Measurements from ENCODE around the gene ETV5. TPM values are rescaled to one million over a fixed set of nuclear protein-coding genes. Genes with fewer than 3 reads are reported as not detected.
"Not testable (repeated sequence)": the region's sequence is repeated elsewhere in the genome, so short reads cannot be mapped to it uniquely, and the experiment has no call there.

The ETV5 gene
- total and polyA plus RNA-seq, 10 of the 15 experiments (the other 5 are each of a cell fraction or from before 2014, with no cell fraction given) = 5.0 to 18.4 (median 7.4) TPM

DNA sequence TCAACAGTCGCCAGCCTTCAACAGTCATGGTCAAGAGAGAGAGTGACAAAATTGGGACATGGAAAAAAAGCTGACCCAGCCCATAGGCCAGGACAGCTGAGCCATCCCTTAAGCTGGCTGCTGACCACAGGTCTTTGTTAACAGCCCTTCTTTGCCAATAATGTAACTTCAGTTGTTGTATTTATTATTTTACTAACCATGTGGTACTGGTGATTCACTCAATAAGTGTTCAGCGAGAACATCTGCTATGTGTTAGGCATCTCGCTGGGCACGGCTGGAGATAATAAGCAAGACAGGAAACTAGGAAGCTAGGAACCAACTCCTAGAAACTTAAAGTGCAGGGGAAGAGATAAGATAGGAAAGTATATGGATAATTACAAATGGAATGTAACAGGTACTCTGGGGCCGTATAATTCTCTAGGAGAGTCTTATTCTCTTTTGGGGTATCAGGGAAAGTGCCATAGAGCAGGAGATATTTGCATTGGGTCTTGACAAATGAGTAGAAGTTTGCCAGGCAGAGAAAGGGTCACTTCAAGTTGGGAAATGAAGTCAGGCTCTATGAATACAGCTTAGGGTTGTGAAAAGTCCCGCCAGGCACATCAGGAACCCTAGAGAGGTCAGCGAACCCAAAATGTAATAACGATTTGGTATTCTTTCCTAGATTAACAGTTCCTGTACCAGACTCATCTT is 87.1 kb downstream of the ETV5 start:
- Histone ChIP-seq H3K36me3 (ENCODE audit: control insufficient read depth in 2 of 2, insufficient read depth in 2 of 2, low read length in 1 of 2) (no peaks in the 10 kb centered on the region), H3K4me2 (ENCODE audit: control insufficient read depth, insufficient read depth) (no peak overlapping the region), H3K4me3 (no peak overlapping the region), H3K27me3 (replicated peaks in 1 of 2; ENCODE audit: control insufficient read depth in 2 of 2, insufficient read depth in 2 of 2, low read length in 1 of 2) (peaks cover 0 to 2% of the 10 kb centered on the region in 2 experiments; a peak in 1 of 4 replicates), H3K79me2 (ENCODE audit: control insufficient read depth, insufficient read depth, low read length) (no peaks in the 10 kb centered on the region), H3K9ac (ENCODE audit: control insufficient read depth, insufficient read depth, low read length) (no peak overlapping the region), H2AFZ (ENCODE audit: control insufficient read depth, low read depth, low read length) (no peak overlapping the region), H3K4me1 (ENCODE audit: control insufficient read depth, insufficient read depth, low read length) (no peaks in the 10 kb centered on the region), H4K20me1 (ENCODE audit: control insufficient read depth, insufficient read depth) (no peaks in the 10 kb centered on the region), H3K9me3 (replicated peaks; ENCODE audit: control insufficient read depth, insufficient read depth, low read length) (no peaks in the 10 kb centered on the region; the same call in 2 of the 3 replicates), H3K27ac (ENCODE audit: control insufficient read depth, insufficient read depth) (no peak overlapping the region)
- DNase-seq (ENCODE audit: low read depth, low spot score) (no peak), FAIRE-seq (no peak), ATAC-seq (no peak)
- intact Hi-C loops (cut with micrococcal nuclease; ENCODE audit: unreplicated experiment) = no loop called here
- POLR2A ChIA-PET = no interaction called here
- in situ Hi-C loops (cut with MboI) = no loop called here
- CTCF ChIA-PET = interaction anchor here (0.7 kb wide), 1 partner anchor 67 kb away, joined by 3 read pairs; no protein-coding TSS in a partner anchor
- BruUV-seq (replicated peaks) = no TSS peak
- RAD21 ChIA-PET (ENCODE audit: unreplicated experiment) = no interaction called here
- SMC1A ChIA-PET (ENCODE audit: uncharacterized antibody, unreplicated experiment) = interaction anchor here (0.9 kb wide), 1 partner anchor 519 kb away, joined by 4 read pairs; no protein-coding TSS in a partner anchor
- WGBS (ENCODE audit: insufficient coverage, insufficient replicate concordance, low lambda C conversion rate, missing lambda C conversion rate) = 75% methylated on average over 8 of the region's 8 CpGs
- TF ChIP-seq ZNF217 (IDR thresholded peaks at IDR 0.05) (no peak), CHD2 (IDR thresholded peaks at IDR 0.05; ENCODE audit: borderline replicate concordance, low read depth, low read length) (no peak), SREBF1 (IDR thresholded peaks at IDR 0.05; ENCODE audit: low read length) (no peak), KDM1A (IDR thresholded peaks at IDR 0.05; ENCODE audit: borderline replicate concordance) (no peak)

DNA sequence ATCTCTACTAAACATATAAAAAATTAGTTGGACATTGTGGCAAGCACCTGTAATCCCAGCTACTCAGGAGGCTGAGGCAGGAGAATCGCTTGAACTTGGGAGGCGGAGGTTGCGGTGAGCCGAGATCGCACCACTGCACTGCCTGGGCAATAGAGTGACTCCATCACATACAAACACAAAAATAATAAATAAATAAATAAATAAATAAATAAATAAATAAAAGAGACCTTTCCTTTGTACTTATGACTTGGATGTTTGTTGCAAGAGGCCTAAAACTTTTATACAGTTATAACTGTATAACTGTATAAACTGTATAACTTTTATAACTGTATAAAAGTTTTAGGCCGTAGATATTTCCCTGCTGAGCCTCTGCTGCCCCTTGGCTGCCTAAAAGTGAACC is 87.6 kb downstream of the ETV5 start:
- H3K9me3 ChIP-seq (replicated peaks; ENCODE audit: control insufficient read depth, insufficient read depth, low read length); H2AFZ ChIP-seq (ENCODE audit: control insufficient read depth, low read depth, low read length); H3K4me2 ChIP-seq (ENCODE audit: control insufficient read depth, insufficient read depth); H3K36me3 ChIP-seq (ENCODE audit: control insufficient read depth in 2 of 2, insufficient read depth in 2 of 2, low read length in 1 of 2); in situ Hi-C loops (cut with MboI); BruUV-seq (replicated peaks); H3K4me3 ChIP-seq; RAD21 ChIA-PET (ENCODE audit: unreplicated experiment); H3K4me1 ChIP-seq (ENCODE audit: control insufficient read depth, insufficient read depth, low read length); H3K79me2 ChIP-seq (ENCODE audit: control insufficient read depth, insufficient read depth, low read length); ATAC-seq; H3K27ac ChIP-seq (ENCODE audit: control insufficient read depth, insufficient read depth); DNase-seq (ENCODE audit: low read depth, low spot score); POLR2A ChIA-PET; H3K9ac ChIP-seq (ENCODE audit: control insufficient read depth, insufficient read depth, low read length); H4K20me1 ChIP-seq (ENCODE audit: control insufficient read depth, insufficient read depth); FAIRE-seq; intact Hi-C loops (cut with micrococcal nuclease; ENCODE audit: unreplicated experiment); H3K27me3 ChIP-seq (replicated peaks in 1 of 2; ENCODE audit: control insufficient read depth in 2 of 2, insufficient read depth in 2 of 2, low read length in 1 of 2); CTCF ChIA-PET: not testable (repeated sequence)
- SMC1A ChIA-PET (ENCODE audit: uncharacterized antibody, unreplicated experiment) = interaction anchor here (0.9 kb wide), 1 partner anchor 519 kb away, joined by 4 read pairs; no protein-coding TSS in a partner anchor
- WGBS (ENCODE audit: insufficient coverage, insufficient replicate concordance, low lambda C conversion rate, missing lambda C conversion rate) = 80% methylated on average over 6 of the region's 6 CpGs

All from GM12878 (cell line).